Forelimb muscle (tissue), 1 donor: Measurements from ENCODE around the gene SLC35E2B. TPM values are rescaled to one million over a fixed set of nuclear protein-coding genes. Genes with fewer than 3 reads are reported as not detected.

Experiments used
- DNase-seq: peaks from one replicate; pipeline ENCODE4 v3.0.0-alpha.2; 2013; ENCODE audit warnings: low read depth
- polyA plus RNA-seq: library from polyadenylated mRNA; unstranded; fragments of 120-200 nt; gene quantifications from one replicate; pipeline ENCODE4 v1.2.1, GENCODE V29; 2013; ENCODE audit not compliant: insufficient read length

The SLC35E2B gene
- polyA plus RNA-seq, 1 donor, result 47.2 TPM

DNA sequence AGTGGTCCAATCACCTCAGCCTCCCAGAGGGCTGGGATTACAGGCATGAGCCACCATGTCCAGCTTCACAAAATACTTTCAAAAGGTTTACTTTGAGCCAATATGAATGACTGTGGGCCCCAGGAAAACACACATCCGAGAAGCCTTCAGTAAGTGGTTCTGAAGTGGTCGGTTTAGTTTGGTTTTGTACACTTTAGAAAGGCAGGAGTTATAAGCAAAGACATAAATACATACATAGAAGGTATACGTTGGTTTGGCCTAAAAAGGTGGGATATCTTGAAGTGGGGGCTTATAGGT is 80.5 kb downstream of the SLC35E2B start:
- DNase-seq, result no peak

- DNase-seq, result no peak
Measured at GRCh38 chr1:1610796-1611195, 81.8 kb downstream of the SLC35E2B start.

- DNase-seq, result no peak
Measured at GRCh38 chr1:1609822-1610485, 82.6 kb downstream of the SLC35E2B start.

Other genes starting within 250 kb of the SLC35E2B start
- gene ATAD3C, start 243.1 kb downstream of the SLC35E2B start, polyA plus RNA-seq, result 0.30 TPM
- 12.0 TPM for gene ATAD3B, start 221.0 kb downstream of the SLC35E2B start, polyA plus RNA-seq
- 16.7 TPM for gene ATAD3A, start 180.6 kb downstream of the SLC35E2B start, polyA plus RNA-seq
- gene TMEM240, start 152.2 kb downstream of the SLC35E2B start, polyA plus RNA-seq, result 4.1 TPM
- 95.9 TPM for gene SSU72, start 117.9 kb downstream of the SLC35E2B start, polyA plus RNA-seq
- gene FNDC10, start 92.7 kb downstream of the SLC35E2B start, polyA plus RNA-seq, result 2.0 TPM
- 78.7 TPM for gene MIB2, start 77.3 kb downstream of the SLC35E2B start, polyA plus RNA-seq
- gene MMP23B, start 60.6 kb downstream of the SLC35E2B start, polyA plus RNA-seq, result 44.9 TPM
- 35.3 TPM for gene CDK11B, start 33.8 kb downstream of the SLC35E2B start, polyA plus RNA-seq
- 23.9 TPM for gene CDK11A, start 31.6 kb upstream of the SLC35E2B start, polyA plus RNA-seq
- 29.7 TPM for gene NADK, start 85.7 kb upstream of the SLC35E2B start, polyA plus RNA-seq
- 157 TPM for gene GNB1, start 198.3 kb upstream of the SLC35E2B start, polyA plus RNA-seq
- 281 TPM for gene CALML6, start 222.5 kb upstream of the SLC35E2B start, polyA plus RNA-seq
- 91.6 TPM for gene TMEM52, start 226.5 kb upstream of the SLC35E2B start, polyA plus RNA-seq